Prostate gland (tissue), 2 donors: ENCODE data around the gene TMEM271. TPM values are rescaled to one million over a fixed set of nuclear protein-coding genes. Genes with fewer than 3 reads are reported as not detected.

Experiments used
- DNase-seq: peaks from one replicate; pipeline ENCODE4 v3.0.0-alpha.2; 2019; ENCODE audit warnings: low spot score
- H3K27ac ChIP-seq, 2 donors: fragments of 200-600 bp; sonication (generic); 2 replicates each; pipeline ENCODE4 v1.5.1; 2017 to 2019
- H3K27me3 ChIP-seq: fragments of 200-600 bp; sonication (generic); replicated peaks from 2 replicates; pipeline ENCODE4 v1.5.1; 2019; ENCODE audit not compliant: insufficient read depth
- H3K36me3 ChIP-seq, 2 donors: fragments of 200-600 bp; sonication (generic); 1 replicate in 1 of 2; 2 replicates in 1 of 2; pipeline versions ENCODE4 v1.5.1 to v1.8.1; 2017 to 2019
- H3K4me1 ChIP-seq: fragments of 200-600 bp; sonication (generic); replicated peaks from 2 replicates; pipeline ENCODE4 v1.5.1; 2019
- H3K4me3 ChIP-seq, 2 donors: fragments of 200-600 bp; sonication (generic); 2 replicates each; pipeline ENCODE4 v1.5.1; 2017 to 2019
- H3K9me3 ChIP-seq: fragments of 200-600 bp; sonication (generic); 2 replicates; pipeline ENCODE4 v1.5.1; 2017
- CTCF ChIP-seq, 4 experiments: fragments of 200-600 bp in 2 of 4; fragments of 450-650 bp in 2 of 4; sonication (generic) in 2 of 4; IDR thresholded peaks; 1 replicate in 3 of 4; 2 replicates in 1 of 4; pipeline ENCODE4 v1.5.1; 2016 to 2019; ENCODE audit warnings: antibody characterized with exemption in 4 of 4, mild to moderate bottlenecking in 2 of 4, moderate library complexity in 2 of 4
- POLR2A ChIP-seq: fragments of 450-650 bp; IDR thresholded peaks from one replicate; pipeline ENCODE4 v1.6.1; 2016; ENCODE audit warnings: antibody characterized with exemption, mild to moderate bottlenecking
- POLR2AphosphoS5 ChIP-seq: sonication (generic); formaldehyde crosslinking; IDR thresholded peaks from one replicate; pipeline ENCODE4 v1.6.1; 2017; ENCODE audit warnings: antibody characterized with exemption
- WGBS: methylation state at CpG from one replicate; pipeline ENCODE4 v1.1.5; 2018; 5-methylcytosine and 5-hydroxymethylcytosine counted together
- intact Hi-C: fragments of 100-400 bp; cut with DNase I; formaldehyde crosslinking; loops from one replicate; pipeline ENCODE4 v1.14.2; 2022
- total RNA-seq, 2 donors: library from RNA; depleted of rRNA; stranded (reverse); fragments of >200 nt; gene quantifications; one replicate each; pipeline ENCODE4 v1.1.0, GENCODE V29; 2016

Gene TMEM271
- total RNA-seq, 2 donors from 2014 or later = 0.91 TPM; not detected in 1

- H3K4me3 ChIP-seq = no peak overlapping the region
- no peak for TF ChIP-seq POLR2AphosphoS5
- no peak for TF ChIP-seq POLR2A
- TF ChIP-seq CTCF (IDR thresholded peaks at IDR 0.05) = no peak
- DNase-seq = no peak
- H3K4me1 ChIP-seq = no peaks in the 10 kb centered on the region
- H3K27ac ChIP-seq = no peak overlapping the region
- no peaks in the 10 kb centered on the region for H3K36me3 ChIP-seq
- no peaks in the 10 kb centered on the region for H3K9me3 ChIP-seq
- no peaks in the 10 kb centered on the region for H3K27me3 ChIP-seq
- intact Hi-C loops = no loop called here
- 83% methylated on average over 8 of the region's 9 CpGs for WGBS
These were observed 37.0 kb upstream of the TMEM271 start for GRCh38 chr4:613126-613525.

GRCh38 chr4:612749-613125 is 36.6 kb upstream of the TMEM271 start:
- no peak overlapping the region for H3K4me3 ChIP-seq
- no peaks in the 10 kb centered on the region for H3K27me3 ChIP-seq
- TF ChIP-seq POLR2A = no peak
- no peak for TF ChIP-seq POLR2AphosphoS5
- no peak for TF ChIP-seq CTCF (IDR thresholded peaks at IDR 0.05)
- H3K4me1 ChIP-seq = no peaks in the 10 kb centered on the region
- intact Hi-C loops = no loop called here
- no peaks in the 10 kb centered on the region for H3K9me3 ChIP-seq
- DNase-seq = no peak
- 87% methylated on average over 7 of the region's 7 CpGs for WGBS
- no peak overlapping the region for H3K27ac ChIP-seq
- no peaks in the 10 kb centered on the region for H3K36me3 ChIP-seq

GRCh38 chr4:612052-612748 is 36.1 kb upstream of the TMEM271 start:
- intact Hi-C loops = no loop called here
- no peak overlapping the region for H3K4me3 ChIP-seq
- H3K36me3 ChIP-seq = no peaks in the 10 kb centered on the region
- H3K4me1 ChIP-seq = no peaks in the 10 kb centered on the region
- DNase-seq = no peak
- TF ChIP-seq CTCF (IDR thresholded peaks at IDR 0.05) (no peak), POLR2A (no peak), POLR2AphosphoS5 (no peak)
- no peaks in the 10 kb centered on the region for H3K9me3 ChIP-seq
- WGBS = 77% methylated on average over 22 of the region's 22 CpGs
- H3K27me3 ChIP-seq = no peaks in the 10 kb centered on the region
- H3K27ac ChIP-seq = no peak overlapping the region

- no peaks in the 10 kb centered on the region for H3K27me3 ChIP-seq
These were observed 34.5 kb upstream of the TMEM271 start for GRCh38 chr4:610411-611261.

More at GRCh38 chr4:610411-611261, 34.5 kb upstream of the TMEM271 start:
- Histone ChIP-seq H3K4me3 (no peak overlapping the region), H3K9me3 (no peaks in the 10 kb centered on the region), H3K4me1 (no peaks in the 10 kb centered on the region), H3K36me3 (no peaks in the 10 kb centered on the region), H3K27ac (no peak overlapping the region)
- intact Hi-C loops = no loop called here
- 26% methylated on average over 7 of the region's 10 CpGs for WGBS
- DNase-seq = no peak
- TF ChIP-seq CTCF (IDR thresholded peaks at IDR 0.05) = no peak
- TF ChIP-seq POLR2A = no peak
- no peak for TF ChIP-seq POLR2AphosphoS5
